MM.1S (cell line): ENCODE data around the gene DPH6.
A peak's percentile ranks its signal among the peaks of the same experiment; 100 is the strongest.

ENCODE experiments used
- DNase-seq: peaks from one replicate; pipeline ENCODE4 v3.0.0-alpha.2; 2015
- H2AFZ ChIP-seq: fragments of 300-600 bp; sonication (generic); 2 replicates; pipeline ENCODE4 v1.6.0; 2016; ENCODE audit warnings: antibody characterized with exemption, low read length
- H3F3A ChIP-seq: fragments of 300-600 bp; sonication (generic); 2 replicates; pipeline ENCODE4 v1.6.1; 2016; ENCODE audit warnings: mild to moderate bottlenecking, antibody characterized with exemption, low read length, moderate library complexity, mixed read lengths; ENCODE audit not compliant: insufficient read depth
- H3K27ac ChIP-seq: fragments of 300-600 bp; sonication (generic); 2 replicates; pipeline ENCODE4 v1.5.1; 2016; ENCODE audit warnings: mild to moderate bottlenecking, low read length
- H3K27me3 ChIP-seq: fragments of 300-600 bp; sonication (generic); replicated peaks from 2 replicates; pipeline ENCODE4 v1.6.0; 2016; ENCODE audit warnings: low read length; ENCODE audit not compliant: insufficient read depth
- H3K36me3 ChIP-seq: fragments of 300-600 bp; sonication (generic); replicated peaks from 2 replicates; pipeline ENCODE4 v1.6.1; 2016; ENCODE audit warnings: mild to moderate bottlenecking, low read length, mixed read lengths; ENCODE audit not compliant: insufficient read depth
- H3K4me1 ChIP-seq: fragments of 300-600 bp; sonication (generic); 2 replicates; pipeline ENCODE4 v1.6.1; 2016; ENCODE audit warnings: low read length, mixed read lengths
- H3K4me2 ChIP-seq: fragments of 300-600 bp; sonication (generic); 2 replicates; pipeline ENCODE4 v1.6.0; 2016; ENCODE audit warnings: low read depth, low read length
- H3K4me3 ChIP-seq: fragments of 300-600 bp; sonication (generic); 2 replicates; pipeline ENCODE4 v1.5.1; 2016; ENCODE audit warnings: low read length, mixed read lengths
- H3K79me2 ChIP-seq: fragments of 300-600 bp; sonication (generic); 2 replicates; pipeline ENCODE4 v1.6.1; 2016; ENCODE audit warnings: mixed run types, low read length, mixed read lengths
- H3K9ac ChIP-seq: fragments of 300-600 bp; sonication (generic); 2 replicates; pipeline ENCODE4 v1.6.1; 2016; ENCODE audit warnings: low read length, mixed read lengths
- H3K9me2 ChIP-seq: fragments of 300-600 bp; sonication (generic); replicated peaks from 2 replicates; pipeline ENCODE4 v1.6.1; 2016; ENCODE audit warnings: mild to moderate bottlenecking, low read length, mixed read lengths; ENCODE audit not compliant: insufficient read depth
- H3K9me3 ChIP-seq: fragments of 300-600 bp; sonication (generic); replicated peaks from 2 replicates; pipeline ENCODE4 v1.6.1; 2016; ENCODE audit warnings: mild to moderate bottlenecking, low read length, mixed read lengths; ENCODE audit not compliant: insufficient read depth
- H4K20me1 ChIP-seq: fragments of 300-600 bp; sonication (generic); 2 replicates; pipeline ENCODE4 v1.6.1; 2016; ENCODE audit warnings: mild to moderate bottlenecking, low read length, moderate library complexity, mixed read lengths; ENCODE audit not compliant: insufficient read depth
- EZH2 ChIP-seq: fragments of 300-600 bp; sonication (generic); optimal IDR thresholded peaks from 2 replicates; pipeline ENCODE3; 2017; ENCODE audit warnings: low read depth, mild to moderate bottlenecking, antibody characterized with exemption, low read length, mixed read lengths
- EZH2phosphoT487 ChIP-seq: fragments of 300-600 bp; sonication (generic); IDR thresholded peaks from 2 replicates; pipeline ENCODE4 v1.6.1; 2018; ENCODE audit warnings: antibody characterized with exemption, low read length
- TF ChIP-seq, protein P1 (sequence below): fragments of 300-600 bp; sonication (generic); IDR thresholded peaks from 2 replicates; pipeline ENCODE4 v1.5.1; 2016; ENCODE audit warnings: antibody characterized with exemption, low read length, mixed read lengths

Gene DPH6

GRCh38 chr15:35560258-35560657 lies 14.3 kb upstream of the DPH6 start:
- Histone ChIP-seq H3K27ac (no peak overlapping the region), H3K79me2 (no peaks in the 10 kb centered on the region), H4K20me1 (no peaks in the 10 kb centered on the region), H3F3A (no peaks in the 10 kb centered on the region), H3K27me3 (no peaks in the 10 kb centered on the region), H3K4me1 (peaks cover 12% of the 10 kb centered on the region; the same call in 1 of the 2 replicates), H2AFZ (no peak overlapping the region), H3K36me3 (no peaks in the 10 kb centered on the region), H3K4me2 (no peak overlapping the region), H3K4me3 (no peak overlapping the region), H3K9me2 (no peaks in the 10 kb centered on the region), H3K9ac (no peak overlapping the region), H3K9me3 (no peaks in the 10 kb centered on the region)
- DNase-seq = no peak
- TF ChIP-seq EZH2phosphoT487 (no peak), EZH2 (no peak)
- TF ChIP-seq, protein P1, sequence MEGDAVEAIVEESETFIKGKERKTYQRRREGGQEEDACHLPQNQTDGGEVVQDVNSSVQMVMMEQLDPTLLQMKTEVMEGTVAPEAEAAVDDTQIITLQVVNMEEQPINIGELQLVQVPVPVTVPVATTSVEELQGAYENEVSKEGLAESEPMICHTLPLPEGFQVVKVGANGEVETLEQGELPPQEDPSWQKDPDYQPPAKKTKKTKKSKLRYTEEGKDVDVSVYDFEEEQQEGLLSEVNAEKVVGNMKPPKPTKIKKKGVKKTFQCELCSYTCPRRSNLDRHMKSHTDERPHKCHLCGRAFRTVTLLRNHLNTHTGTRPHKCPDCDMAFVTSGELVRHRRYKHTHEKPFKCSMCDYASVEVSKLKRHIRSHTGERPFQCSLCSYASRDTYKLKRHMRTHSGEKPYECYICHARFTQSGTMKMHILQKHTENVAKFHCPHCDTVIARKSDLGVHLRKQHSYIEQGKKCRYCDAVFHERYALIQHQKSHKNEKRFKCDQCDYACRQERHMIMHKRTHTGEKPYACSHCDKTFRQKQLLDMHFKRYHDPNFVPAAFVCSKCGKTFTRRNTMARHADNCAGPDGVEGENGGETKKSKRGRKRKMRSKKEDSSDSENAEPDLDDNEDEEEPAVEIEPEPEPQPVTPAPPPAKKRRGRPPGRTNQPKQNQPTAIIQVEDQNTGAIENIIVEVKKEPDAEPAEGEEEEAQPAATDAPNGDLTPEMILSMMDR = no peak

- H3K9ac ChIP-seq = no peak overlapping the region
These were observed 13.7 kb upstream of the DPH6 start for GRCh38 chr15:35559683-35560082.

GRCh38 chr15:35557544-35557943 lies 11.6 kb upstream of the DPH6 start:
- TF ChIP-seq, protein P1 = no peak
- TF ChIP-seq EZH2 = no peak
- TF ChIP-seq EZH2phosphoT487 = no peak
- Histone ChIP-seq H3K4me3 (no peak overlapping the region), H3K79me2 (no peaks in the 10 kb centered on the region), H3F3A (no peaks in the 10 kb centered on the region), H4K20me1 (no peaks in the 10 kb centered on the region), H3K9me3 (no peaks in the 10 kb centered on the region), H3K27ac (no peak overlapping the region), H3K9me2 (no peaks in the 10 kb centered on the region), H3K9ac (no peak overlapping the region), H3K27me3 (no peaks in the 10 kb centered on the region), H3K4me1 (peaks cover 12% of the 10 kb centered on the region; the same call in 1 of the 2 replicates), H3K4me2 (no peak overlapping the region), H2AFZ (no peak overlapping the region), H3K36me3 (no peaks in the 10 kb centered on the region)
- no peak for DNase-seq

More at GRCh38 chr15:35559683-35560082, 13.7 kb upstream of the DPH6 start:
- no peak overlapping the region for H2AFZ ChIP-seq
- H3K4me1 ChIP-seq = peaks cover 12% of the 10 kb centered on the region; the same call in 1 of the 2 replicates
- peak; percentile 25 for DNase-seq
- H3K4me2 ChIP-seq = no peak overlapping the region
- no peaks in the 10 kb centered on the region for H3K36me3 ChIP-seq
- H3K27ac ChIP-seq = no peak overlapping the region
- no peak for TF ChIP-seq EZH2phosphoT487
- H3K79me2 ChIP-seq = no peaks in the 10 kb centered on the region
- H3F3A ChIP-seq = no peaks in the 10 kb centered on the region
- no peaks in the 10 kb centered on the region for H3K27me3 ChIP-seq
- no peak overlapping the region for H3K4me3 ChIP-seq
- no peaks in the 10 kb centered on the region for H3K9me3 ChIP-seq
- no peaks in the 10 kb centered on the region for H3K9me2 ChIP-seq
- H4K20me1 ChIP-seq = no peaks in the 10 kb centered on the region

GRCh38 chr15:35557012-35557411 lies 11.0 kb upstream of the DPH6 start:
- no peak overlapping the region for H3K4me2 ChIP-seq
- no peaks in the 10 kb centered on the region for H3F3A ChIP-seq
- H3K36me3 ChIP-seq = no peaks in the 10 kb centered on the region
- TF ChIP-seq EZH2phosphoT487 = no peak
- no peaks in the 10 kb centered on the region for H3K27me3 ChIP-seq
- no peaks in the 10 kb centered on the region for H4K20me1 ChIP-seq
- H3K9ac ChIP-seq = no peak overlapping the region
- no peaks in the 10 kb centered on the region for H3K79me2 ChIP-seq
- no peak for DNase-seq
- H3K4me3 ChIP-seq = no peak overlapping the region
- H2AFZ ChIP-seq = no peak overlapping the region
- no peaks in the 10 kb centered on the region for H3K9me2 ChIP-seq
- H3K4me1 ChIP-seq = peaks cover 12% of the 10 kb centered on the region; the same call in 1 of the 2 replicates
- no peaks in the 10 kb centered on the region for H3K9me3 ChIP-seq
- no peak overlapping the region for H3K27ac ChIP-seq
